Endothelial cell of umbilical vein (primary cell): ENCODE data around the gene CDC42BPB.

Experiments
- EZH2 ChIP-seq: IDR thresholded peaks from 2 replicates; pipeline ENCODE4 v1.6.1; 2012; ENCODE audit warnings: borderline replicate concordance, low read depth, mild to moderate bottlenecking, moderate library complexity, low read length, inconsistent platforms; ENCODE audit not compliant: severe bottlenecking
- FOS ChIP-seq: IDR thresholded peaks from 2 replicates; pipeline ENCODE4 v1.6.1; 2011; ENCODE audit warnings: mild to moderate bottlenecking, low read length, moderate library complexity, borderline replicate concordance; ENCODE audit not compliant: insufficient read depth
- GATA2 ChIP-seq: IDR thresholded peaks from 2 replicates; pipeline ENCODE4 v1.7.0; 2011; ENCODE audit warnings: low read depth, mild to moderate bottlenecking, moderate library complexity, mixed read lengths, low read length; ENCODE audit not compliant: insufficient read length, insufficient read depth
- JUN ChIP-seq: IDR thresholded peaks from 2 replicates; pipeline ENCODE4 v1.6.1; 2011; ENCODE audit warnings: borderline replicate concordance, low read depth; ENCODE audit not compliant: insufficient read length, insufficient read depth
- MYC ChIP-seq: IDR thresholded peaks from one replicate; pipeline ENCODE4 v1.6.1; 2011; ENCODE audit warnings: mild to moderate bottlenecking, low read depth, low read length
- POLR2A ChIP-seq: IDR thresholded peaks from 2 replicates; pipeline ENCODE4 v1.6.1; 2012; ENCODE audit warnings: low read depth, mild to moderate bottlenecking, control low read depth, low read length
- POLR2AphosphoS5 ChIP-seq: IDR thresholded peaks from 2 replicates; pipeline ENCODE4 v1.6.1; 2012; ENCODE audit warnings: low read depth, mild to moderate bottlenecking, control low read depth, low read length, moderate library complexity; ENCODE audit not compliant: insufficient read depth
- TF ChIP-seq, protein P1 (sequence below), 2 donors: IDR thresholded peaks; 1 replicate in 1 of 2; 2 replicates in 1 of 2; pipeline ENCODE4 v1.5.1; 2011; ENCODE audit warnings: low read length in 2 of 2, mild to moderate bottlenecking in 2 of 2, moderate library complexity in 2 of 2, control low read depth in 1 of 2, inconsistent platforms in 1 of 2, low read depth in 1 of 2; ENCODE audit not compliant: insufficient read depth in 1 of 2; ENCODE audit errors: extremely low read depth in 1 of 2
- TF ChIP-seq, protein P2 (sequence below): IDR thresholded peaks from 2 replicates; pipeline ENCODE4 v1.6.1; 2011; ENCODE audit not compliant: insufficient read depth, insufficient read length

DNA sequence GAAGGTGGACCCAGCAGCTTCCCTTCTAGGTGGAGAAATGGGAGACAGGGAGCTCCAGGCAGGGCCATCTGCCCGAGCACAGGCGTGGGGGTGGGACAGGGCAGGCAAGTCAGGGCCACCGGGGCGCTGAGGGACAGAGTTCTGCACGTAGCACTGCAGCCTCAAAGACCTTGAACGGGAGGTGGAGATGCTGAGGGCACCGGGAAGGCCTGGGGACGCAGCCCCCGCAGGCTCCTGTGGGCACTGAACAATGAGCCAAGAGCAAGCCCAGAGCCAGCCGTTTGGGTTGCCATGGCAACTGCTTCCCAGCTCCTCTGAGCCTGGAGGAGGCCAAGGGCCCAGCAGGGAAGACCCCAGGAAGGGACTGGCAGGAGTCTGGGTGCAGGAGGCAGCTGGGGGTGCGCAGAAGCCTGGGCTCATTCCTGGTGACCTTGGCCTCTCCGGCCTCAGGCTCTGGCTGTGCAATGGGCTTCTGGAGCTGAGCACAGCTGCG, 30.0 kb upstream of the CDC42BPB start:
- TF ChIP-seq, protein P1, sequence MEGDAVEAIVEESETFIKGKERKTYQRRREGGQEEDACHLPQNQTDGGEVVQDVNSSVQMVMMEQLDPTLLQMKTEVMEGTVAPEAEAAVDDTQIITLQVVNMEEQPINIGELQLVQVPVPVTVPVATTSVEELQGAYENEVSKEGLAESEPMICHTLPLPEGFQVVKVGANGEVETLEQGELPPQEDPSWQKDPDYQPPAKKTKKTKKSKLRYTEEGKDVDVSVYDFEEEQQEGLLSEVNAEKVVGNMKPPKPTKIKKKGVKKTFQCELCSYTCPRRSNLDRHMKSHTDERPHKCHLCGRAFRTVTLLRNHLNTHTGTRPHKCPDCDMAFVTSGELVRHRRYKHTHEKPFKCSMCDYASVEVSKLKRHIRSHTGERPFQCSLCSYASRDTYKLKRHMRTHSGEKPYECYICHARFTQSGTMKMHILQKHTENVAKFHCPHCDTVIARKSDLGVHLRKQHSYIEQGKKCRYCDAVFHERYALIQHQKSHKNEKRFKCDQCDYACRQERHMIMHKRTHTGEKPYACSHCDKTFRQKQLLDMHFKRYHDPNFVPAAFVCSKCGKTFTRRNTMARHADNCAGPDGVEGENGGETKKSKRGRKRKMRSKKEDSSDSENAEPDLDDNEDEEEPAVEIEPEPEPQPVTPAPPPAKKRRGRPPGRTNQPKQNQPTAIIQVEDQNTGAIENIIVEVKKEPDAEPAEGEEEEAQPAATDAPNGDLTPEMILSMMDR (IDR thresholded peaks at IDR 0.05; ENCODE audit: extremely low read depth in 1 of 2, insufficient read depth in 1 of 2, low read depth in 1 of 2, low read length in 2 of 2): no peak
- TF ChIP-seq EZH2 (no peak), POLR2A (no peak), MYC (no peak), POLR2AphosphoS5 (no peak), FOS (no peak), JUN (no peak), GATA2 (no peak)
- TF ChIP-seq, protein P2, sequence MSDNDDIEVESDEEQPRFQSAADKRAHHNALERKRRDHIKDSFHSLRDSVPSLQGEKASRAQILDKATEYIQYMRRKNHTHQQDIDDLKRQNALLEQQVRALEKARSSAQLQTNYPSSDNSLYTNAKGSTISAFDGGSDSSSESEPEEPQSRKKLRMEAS: no peak
